SK-N-MC (cell line): ENCODE data around the gene ATP5ME.

Experiments used
- EZH2 ChIP-seq: fragments of 200-600 bp; sonication (generic); IDR thresholded peaks from one replicate; pipeline ENCODE4 v1.6.1; 2017; ENCODE audit warnings: antibody characterized with exemption
- POLR2AphosphoS5 ChIP-seq: IDR thresholded peaks from 2 replicates; pipeline ENCODE4 v1.6.1; 2012; ENCODE audit warnings: mild to moderate bottlenecking, low read depth, low read length, borderline replicate concordance

DNA sequence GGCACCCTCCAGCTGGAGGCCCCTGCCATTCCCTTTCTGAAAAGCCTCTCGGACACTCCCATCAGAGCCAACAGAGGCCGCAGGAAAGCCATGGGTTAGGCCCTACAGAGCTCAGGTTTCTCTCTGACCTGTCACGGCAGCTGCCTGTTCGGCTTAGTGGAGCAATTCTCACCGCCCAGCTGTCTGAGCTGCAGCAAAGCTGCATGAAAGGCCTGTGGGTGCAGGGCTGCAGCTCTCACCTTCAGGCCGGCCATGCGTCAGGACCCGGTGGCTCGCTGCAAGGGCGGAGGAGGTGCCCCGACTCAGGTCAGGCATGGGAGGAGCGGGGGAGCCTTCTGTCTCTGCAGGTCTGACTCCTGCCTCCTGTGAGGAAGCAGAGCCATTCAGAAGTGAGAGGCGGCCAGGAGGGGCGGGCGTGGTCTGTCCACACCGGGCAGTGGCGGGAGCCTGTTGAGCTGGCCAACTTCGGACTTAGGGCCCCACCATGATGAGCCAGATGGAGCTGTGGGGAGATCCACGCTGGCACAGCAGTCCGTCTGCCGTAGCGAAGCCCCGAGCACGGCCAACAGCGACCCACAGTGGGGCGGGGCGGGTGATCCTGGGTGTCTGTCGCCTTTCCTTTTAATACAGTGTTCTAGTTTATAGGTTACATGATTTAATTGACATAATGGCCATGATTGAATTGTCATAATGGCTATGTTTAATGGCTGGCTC lies 25.3 kb downstream of the ATP5ME start:
- TF ChIP-seq EZH2 (no peak), POLR2AphosphoS5 (no peak)
